Measurements from ENCODE around the gene NFE2L2. TPM values are rescaled to one million over a fixed set of nuclear protein-coding genes. Genes with fewer than 3 reads are reported as not detected.

Gene NFE2L2
- total and polyA plus RNA-seq, 9 of the 15 experiments (the other 6 are each of a cell fraction or from before 2014, with no cell fraction given): 29.3 to 120 (median 59.3) TPM

DNA sequence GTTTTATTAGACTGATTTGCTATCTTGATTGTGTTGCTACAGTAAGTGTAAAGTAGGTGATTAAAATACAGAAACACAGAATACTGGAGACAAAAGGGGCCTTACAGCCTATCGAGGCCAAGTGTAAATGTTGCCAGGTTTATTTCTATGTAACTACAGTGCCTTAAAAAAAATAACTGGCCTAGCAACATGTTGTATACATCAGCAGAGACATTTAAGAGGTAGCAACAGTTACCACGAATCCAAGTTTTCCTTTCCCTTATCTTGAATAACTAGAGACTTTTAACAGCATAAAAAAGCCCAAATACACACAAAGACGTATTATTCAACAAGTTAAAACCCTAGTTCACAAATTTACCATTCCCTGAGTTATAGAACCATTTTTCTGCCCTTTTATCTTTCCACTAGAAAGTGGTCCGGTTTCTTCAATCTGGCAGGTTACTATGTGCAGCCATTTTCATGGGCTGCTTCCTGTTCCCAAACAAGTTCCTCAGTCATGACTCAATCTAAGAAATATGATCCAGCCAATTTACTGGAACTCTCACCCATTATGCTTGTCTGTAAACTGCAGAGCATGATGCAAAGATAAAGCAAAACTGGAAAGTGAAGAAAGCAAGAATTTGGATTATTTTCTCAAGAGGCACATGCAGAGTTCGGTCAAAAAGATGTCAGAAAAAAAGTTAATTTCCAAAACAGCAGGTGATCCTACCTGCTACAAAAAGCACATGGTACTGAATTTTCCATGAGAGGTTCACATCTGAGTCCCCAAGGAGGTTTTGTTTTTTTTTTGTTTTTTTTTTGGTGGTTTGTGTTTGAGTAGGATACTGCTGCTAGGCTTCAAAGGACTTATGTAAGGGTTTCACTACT is 22.2 kb downstream of the NFE2L2 start (continued):
- TF ChIP-seq, protein P1, sequence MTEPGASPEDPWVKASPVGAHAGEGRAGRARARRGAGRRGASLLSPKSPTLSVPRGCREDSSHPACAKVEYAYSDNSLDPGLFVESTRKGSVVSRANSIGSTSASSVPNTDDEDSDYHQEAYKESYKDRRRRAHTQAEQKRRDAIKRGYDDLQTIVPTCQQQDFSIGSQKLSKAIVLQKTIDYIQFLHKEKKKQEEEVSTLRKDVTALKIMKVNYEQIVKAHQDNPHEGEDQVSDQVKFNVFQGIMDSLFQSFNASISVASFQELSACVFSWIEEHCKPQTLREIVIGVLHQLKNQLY (CRISPR knock-in tag; conservative IDR thresholded peaks at IDR 0.05): no peak
- TF ChIP-seq CBFA2T2 (conservative IDR thresholded peaks at IDR 0.05) (no peak), ILF3 (IDR thresholded peaks at IDR 0.05; ENCODE audit: borderline replicate concordance) (no peak), EHMT2 (IDR thresholded peaks at IDR 0.05) (peak; percentile 73), TCF7L2 (IDR thresholded peaks at IDR 0.05; ENCODE audit: low read depth, low read length) (no peak), RHOXF2B (CRISPR knock-in tag; conservative IDR thresholded peaks at IDR 0.05) (no peak), ZNF785 (CRISPR knock-in tag; IDR thresholded peaks at IDR 0.05) (no peak), L3MBTL2 (IDR thresholded peaks at IDR 0.05) (peak; percentile 87), POLR2AphosphoS5 (IDR thresholded peaks at IDR 0.05; ENCODE audit: control insufficient read depth, insufficient read depth, low read depth, low read length) (0 out of 2 replicates have a peak, but pooled peaks have one; percentile 28), RCOR1 (IDR thresholded peaks at IDR 0.05; ENCODE audit: borderline replicate concordance in 1 of 2, low read depth in 2 of 2, low read length in 2 of 2) (peak in 1 of 2 experiments; percentile 90; a peak in 2 of 4 replicates), HDAC1 (IDR thresholded peaks at IDR 0.05) (peak in 1 of 2 experiments; percentile 80; a peak in 2 of 4 replicates), NKRF (IDR thresholded peaks at IDR 0.05; ENCODE audit: borderline replicate concordance) (0 out of 2 replicates have a peak, but pooled peaks have one; percentile 59), GATAD2B (IDR thresholded peaks at IDR 0.05; ENCODE audit: borderline replicate concordance) (no peak), ZNF280B (CRISPR knock-in tag; IDR thresholded peaks at IDR 0.05) (no peak), GTF2B (IDR thresholded peaks at IDR 0.05; ENCODE audit: extremely low read depth, insufficient read length) (no peak), TEAD1 (CRISPR knock-in tag; IDR thresholded peaks at IDR 0.05) (peak in 1 of 2 experiments; percentile 69; a peak in 2 of 4 replicates), NFRKB (IDR thresholded peaks at IDR 0.05; ENCODE audit: low read depth) (peak; percentile 83), ZNF274 (IDR thresholded peaks at IDR 0.05; ENCODE audit: borderline replicate concordance, low read depth, low read length) (no peak), FOXA3 (CRISPR knock-in tag; conservative IDR thresholded peaks at IDR 0.05 in 1 of 2, IDR thresholded peaks at IDR 0.05 in 1 of 2) (no peak), MTA3 (IDR thresholded peaks at IDR 0.05; ENCODE audit: borderline replicate concordance) (no peak), HEY1 (CRISPR knock-in tag; IDR thresholded peaks at IDR 0.05; ENCODE audit: borderline replicate concordance) (no peak), ARNT (IDR thresholded peaks at IDR 0.05) (peak in 1 of 2 experiments; percentile 70; a peak in 1 of 4 replicates), GABPB1 (CRISPR knock-in tag; IDR thresholded peaks at IDR 0.05) (no peak)

All from K562 (cell line).